ENCODE measurements around the gene ETV5. TPM values are rescaled to one million over a fixed set of nuclear protein-coding genes. Genes with fewer than 3 reads are reported as not detected.

Gene ETV5
- total and polyA plus RNA-seq, 2 donors from 2014 or later: 5.1 to 34.6 TPM

DNA sequence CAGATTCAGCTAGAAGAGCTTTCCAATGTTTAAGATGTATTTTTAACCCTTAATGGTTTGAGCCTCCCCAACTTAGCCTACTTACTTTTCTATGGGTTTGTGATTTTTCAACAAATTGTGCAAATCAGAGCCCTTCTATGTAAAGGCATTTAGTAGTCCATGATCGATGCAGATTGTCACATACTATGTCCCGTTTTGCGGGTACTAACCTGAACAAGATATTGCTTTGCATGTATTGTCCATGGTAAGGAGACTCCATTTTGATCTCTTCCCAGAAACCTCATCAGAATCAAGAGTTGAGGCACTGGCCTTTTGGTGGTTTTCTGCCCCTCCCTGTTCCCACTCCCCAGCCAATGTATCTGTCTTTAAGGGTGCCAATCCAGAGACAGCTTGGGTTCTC lies 60.8 kb downstream of the ETV5 start:
- no peaks in the 10 kb centered on the region for H3K27me3 ChIP-seq (ENCODE audit: control insufficient read depth, insufficient read depth, low read length)
- H3K4me1 ChIP-seq (ENCODE audit: control insufficient read depth in 2 of 3, insufficient read depth in 2 of 3, low read depth in 1 of 3, low read length in 3 of 3): no peaks in the 10 kb centered on the region
- H3K27ac ChIP-seq (ENCODE audit: low read depth in 2 of 2, low read length in 2 of 2): no peak overlapping the region
- H3K36me3 ChIP-seq (ENCODE audit: control insufficient read depth in 2 of 3, insufficient read depth in 3 of 3, low read length in 3 of 3): peaks cover 0 to 17% (median 12%) of the 10 kb centered on the region in 3 donors
- no peak for DNase-seq
- intact Hi-C loops (cut with DNase I): no loop called here
- H3K9ac ChIP-seq (ENCODE audit: low read length in 3 of 3): no peak overlapping the region
- no peak for FAIRE-seq
- no peak for TF ChIP-seq CTCF (IDR thresholded peaks at IDR 0.05; ENCODE audit: borderline replicate concordance, extremely low read depth, insufficient read depth)
- no peak overlapping the region for H3K4me3 ChIP-seq (ENCODE audit: low read length in 3 of 3)
- H3K9me3 ChIP-seq (ENCODE audit: control insufficient read depth in 2 of 3, insufficient read depth in 1 of 3, low read length in 3 of 3): no peaks in the 10 kb centered on the region

GRCh38 chr3:186046838-186047237 lies 62.1 kb downstream of the ETV5 start:
- H3K4me3 ChIP-seq (ENCODE audit: low read length in 3 of 3): no peak overlapping the region
- H3K27ac ChIP-seq (ENCODE audit: low read depth in 2 of 2, low read length in 2 of 2): no peak overlapping the region

DNA sequence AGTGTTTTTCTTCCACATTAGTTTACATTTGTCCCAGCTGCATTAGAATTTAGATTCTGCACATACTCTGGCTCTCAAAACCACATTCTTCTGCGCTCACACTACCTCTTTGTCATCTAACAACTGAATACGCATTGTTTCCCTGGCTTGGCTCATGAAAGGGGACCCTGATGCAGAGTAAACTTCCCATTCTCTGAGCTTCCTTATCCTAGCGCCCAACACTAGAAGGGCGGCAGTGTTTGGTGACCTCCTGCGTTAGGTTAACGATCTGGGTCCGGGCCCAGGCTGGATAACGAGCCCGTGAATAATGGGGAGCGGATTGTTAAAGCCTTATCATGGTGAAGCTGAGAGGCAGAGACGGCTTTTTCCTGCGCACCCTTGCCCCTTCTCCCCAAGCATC lies 63.9 kb downstream of the ETV5 start:
- Histone ChIP-seq H3K9ac (ENCODE audit: low read length in 3 of 3) (no peak overlapping the region), H3K9me3 (ENCODE audit: control insufficient read depth in 2 of 3, insufficient read depth in 1 of 3, low read length in 3 of 3) (no peaks in the 10 kb centered on the region), H3K27me3 (ENCODE audit: control insufficient read depth, insufficient read depth, low read length) (no peaks in the 10 kb centered on the region), H3K4me1 (ENCODE audit: control insufficient read depth in 2 of 3, insufficient read depth in 2 of 3, low read depth in 1 of 3, low read length in 3 of 3) (no peaks in the 10 kb centered on the region), H3K36me3 (ENCODE audit: control insufficient read depth in 2 of 3, insufficient read depth in 3 of 3, low read length in 3 of 3) (peaks cover 0 to 7% (median 4%) of the 10 kb centered on the region in 3 donors), H3K27ac (ENCODE audit: low read depth in 2 of 2, low read length in 2 of 2) (no peak overlapping the region), H3K4me3 (ENCODE audit: low read length in 3 of 3) (no peak overlapping the region)
- DNase-seq: no peak
- no peak for FAIRE-seq
- TF ChIP-seq CTCF (IDR thresholded peaks at IDR 0.05; ENCODE audit: borderline replicate concordance, extremely low read depth, insufficient read depth): no peak
- intact Hi-C loops (cut with DNase I): no loop called here

More at GRCh38 chr3:186046838-186047237, 62.1 kb downstream of the ETV5 start:
- Histone ChIP-seq H3K9me3 (ENCODE audit: control insufficient read depth in 2 of 3, insufficient read depth in 1 of 3, low read length in 3 of 3) (no peaks in the 10 kb centered on the region), H3K4me1 (ENCODE audit: control insufficient read depth in 2 of 3, insufficient read depth in 2 of 3, low read depth in 1 of 3, low read length in 3 of 3) (no peaks in the 10 kb centered on the region), H3K9ac (ENCODE audit: low read length in 3 of 3) (no peak overlapping the region), H3K27me3 (ENCODE audit: control insufficient read depth, insufficient read depth, low read length) (no peaks in the 10 kb centered on the region), H3K36me3 (ENCODE audit: control insufficient read depth in 2 of 3, insufficient read depth in 3 of 3, low read length in 3 of 3) (peaks cover 0 to 17% (median 11%) of the 10 kb centered on the region in 3 donors)
- no peak for DNase-seq
- FAIRE-seq: no peak
- intact Hi-C loops (cut with DNase I): no loop called here
- no peak for TF ChIP-seq CTCF (IDR thresholded peaks at IDR 0.05; ENCODE audit: borderline replicate concordance, extremely low read depth, insufficient read depth)

DNA sequence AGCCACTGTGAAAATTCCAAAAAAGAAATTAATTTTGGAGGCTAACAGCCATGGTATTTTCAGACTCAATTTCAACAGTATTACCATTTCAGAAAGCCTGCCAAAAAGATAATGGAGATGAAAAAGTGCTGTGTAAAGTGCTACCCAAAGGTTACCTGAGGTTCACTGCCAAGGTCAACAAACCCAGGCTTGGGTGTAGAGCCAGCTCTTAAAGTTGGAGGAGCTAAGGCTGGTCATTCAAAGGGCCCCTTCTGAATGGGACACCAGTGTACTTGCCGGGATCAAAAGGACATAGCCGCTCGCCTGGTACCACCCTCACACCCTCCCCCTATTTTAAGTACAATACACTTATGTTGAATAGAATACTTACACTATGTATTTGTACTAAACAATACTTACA lies 64.5 kb downstream of the ETV5 start:
- Histone ChIP-seq H3K4me3 (ENCODE audit: low read length in 3 of 3) (no peak overlapping the region), H3K9ac (ENCODE audit: low read length in 3 of 3) (no peak overlapping the region), H3K27ac (ENCODE audit: low read depth in 2 of 2, low read length in 2 of 2) (no peak overlapping the region), H3K9me3 (ENCODE audit: control insufficient read depth in 2 of 3, insufficient read depth in 1 of 3, low read length in 3 of 3) (no peaks in the 10 kb centered on the region), H3K36me3 (ENCODE audit: control insufficient read depth in 2 of 3, insufficient read depth in 3 of 3, low read length in 3 of 3) (peaks cover 0 to 7% (median 4%) of the 10 kb centered on the region in 3 donors), H3K27me3 (ENCODE audit: control insufficient read depth, insufficient read depth, low read length) (no peaks in the 10 kb centered on the region), H3K4me1 (ENCODE audit: control insufficient read depth in 2 of 3, insufficient read depth in 2 of 3, low read depth in 1 of 3, low read length in 3 of 3) (no peaks in the 10 kb centered on the region)
- FAIRE-seq: no peak
- no peak for TF ChIP-seq CTCF (IDR thresholded peaks at IDR 0.05; ENCODE audit: borderline replicate concordance, extremely low read depth, insufficient read depth)
- intact Hi-C loops (cut with DNase I): no loop called here
- no peak for DNase-seq

All from kidney (tissue), 14 donors.